ENCODE data around the gene KIF27.
"Not testable (repeated sequence)": the region's sequence is repeated elsewhere in the genome, so short reads cannot be mapped to it uniquely, and the experiment has no call there.

Gene KIF27

DNA sequence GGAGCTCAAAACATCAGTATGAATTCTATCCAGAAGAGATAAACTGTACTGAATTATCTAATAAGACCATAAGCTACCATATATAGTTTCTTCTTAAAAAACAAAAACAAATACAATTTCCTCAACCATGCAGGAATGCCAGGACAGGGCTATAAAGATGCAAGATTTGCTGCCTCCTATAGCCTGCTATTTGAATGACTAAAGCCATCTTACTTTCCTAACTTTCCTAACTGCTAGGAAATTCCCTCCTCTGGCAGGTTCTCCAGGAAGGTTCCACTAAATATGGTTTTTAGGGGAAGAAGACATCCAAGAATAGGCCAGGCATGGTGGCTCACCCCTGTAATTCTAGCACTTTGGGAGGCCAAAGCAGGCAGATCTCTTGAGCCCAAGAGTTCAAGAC is 15.1 kb downstream of the KIF27 start:
- no peak overlapping the region for H3K4me3 ChIP-seq (ENCODE audit: low read length)
- TF ChIP-seq, protein P1, sequence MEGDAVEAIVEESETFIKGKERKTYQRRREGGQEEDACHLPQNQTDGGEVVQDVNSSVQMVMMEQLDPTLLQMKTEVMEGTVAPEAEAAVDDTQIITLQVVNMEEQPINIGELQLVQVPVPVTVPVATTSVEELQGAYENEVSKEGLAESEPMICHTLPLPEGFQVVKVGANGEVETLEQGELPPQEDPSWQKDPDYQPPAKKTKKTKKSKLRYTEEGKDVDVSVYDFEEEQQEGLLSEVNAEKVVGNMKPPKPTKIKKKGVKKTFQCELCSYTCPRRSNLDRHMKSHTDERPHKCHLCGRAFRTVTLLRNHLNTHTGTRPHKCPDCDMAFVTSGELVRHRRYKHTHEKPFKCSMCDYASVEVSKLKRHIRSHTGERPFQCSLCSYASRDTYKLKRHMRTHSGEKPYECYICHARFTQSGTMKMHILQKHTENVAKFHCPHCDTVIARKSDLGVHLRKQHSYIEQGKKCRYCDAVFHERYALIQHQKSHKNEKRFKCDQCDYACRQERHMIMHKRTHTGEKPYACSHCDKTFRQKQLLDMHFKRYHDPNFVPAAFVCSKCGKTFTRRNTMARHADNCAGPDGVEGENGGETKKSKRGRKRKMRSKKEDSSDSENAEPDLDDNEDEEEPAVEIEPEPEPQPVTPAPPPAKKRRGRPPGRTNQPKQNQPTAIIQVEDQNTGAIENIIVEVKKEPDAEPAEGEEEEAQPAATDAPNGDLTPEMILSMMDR (conservative IDR thresholded peaks at IDR 0.05; ENCODE audit: low read depth, low read length) = no peak
- no peak for DNase-seq (ENCODE audit: low read depth)

DNA sequence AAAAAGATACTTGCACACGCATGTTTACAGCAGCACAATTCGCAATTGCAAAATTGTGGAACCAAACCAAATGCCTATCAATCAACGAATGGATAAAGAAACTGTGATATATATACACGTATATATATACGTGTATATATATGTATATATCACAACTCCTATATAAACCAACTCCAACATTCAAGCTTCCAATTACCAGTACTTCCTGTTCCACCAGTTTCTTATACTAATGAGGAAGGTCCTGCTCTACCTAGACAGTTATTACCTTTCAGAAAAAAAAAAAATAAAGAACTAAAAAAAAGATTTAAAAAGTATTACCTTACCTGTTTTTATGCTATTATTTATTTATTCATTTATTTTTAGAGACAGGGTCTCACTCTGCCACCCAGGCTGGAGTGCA is 20.6 kb downstream of the KIF27 start:
- H3K4me3 ChIP-seq (ENCODE audit: low read length); DNase-seq (ENCODE audit: low read depth): not testable (repeated sequence)

DNA sequence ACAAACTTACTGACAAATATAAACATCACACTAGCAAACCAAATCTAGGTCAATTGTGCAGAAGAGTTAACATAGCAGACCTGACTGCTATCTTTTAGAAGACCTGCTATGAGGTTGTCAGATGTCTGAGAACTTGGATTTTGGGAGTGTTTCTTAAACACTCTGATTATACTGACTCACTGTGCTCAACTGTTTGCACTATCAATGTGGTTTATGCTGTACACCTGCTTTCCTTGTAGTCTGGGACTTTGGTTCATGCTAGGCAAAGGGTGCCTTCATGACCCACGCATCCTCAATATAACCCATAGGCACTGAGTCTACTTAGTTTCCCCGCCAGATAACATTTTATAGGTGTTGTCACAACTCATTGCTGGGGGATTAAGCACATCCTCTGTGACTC is 26.9 kb downstream of the KIF27 start:
- not testable (repeated sequence) for DNase-seq (ENCODE audit: low read depth); H3K4me3 ChIP-seq (ENCODE audit: low read length)

DNA sequence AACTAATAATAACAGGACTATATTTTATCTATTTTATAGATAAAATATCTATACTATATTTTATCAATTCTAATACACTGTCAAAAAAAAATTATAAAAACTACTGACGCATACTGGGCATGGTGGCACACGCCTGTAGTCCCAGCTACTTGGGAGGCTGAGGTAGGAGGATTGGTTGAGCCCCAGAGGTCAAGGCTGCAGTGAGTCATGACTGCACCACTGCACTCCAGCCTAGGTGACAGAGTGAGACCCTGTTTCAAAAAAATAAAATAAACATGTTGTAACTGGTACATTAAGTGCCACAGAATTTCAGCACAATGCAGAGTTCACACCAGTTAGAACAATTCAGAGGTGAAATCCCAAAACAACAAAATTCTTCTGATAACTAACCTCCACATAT is 34.7 kb downstream of the KIF27 start:
- H3K4me3 ChIP-seq (ENCODE audit: low read length); DNase-seq (ENCODE audit: low read depth): not testable (repeated sequence)

DNA sequence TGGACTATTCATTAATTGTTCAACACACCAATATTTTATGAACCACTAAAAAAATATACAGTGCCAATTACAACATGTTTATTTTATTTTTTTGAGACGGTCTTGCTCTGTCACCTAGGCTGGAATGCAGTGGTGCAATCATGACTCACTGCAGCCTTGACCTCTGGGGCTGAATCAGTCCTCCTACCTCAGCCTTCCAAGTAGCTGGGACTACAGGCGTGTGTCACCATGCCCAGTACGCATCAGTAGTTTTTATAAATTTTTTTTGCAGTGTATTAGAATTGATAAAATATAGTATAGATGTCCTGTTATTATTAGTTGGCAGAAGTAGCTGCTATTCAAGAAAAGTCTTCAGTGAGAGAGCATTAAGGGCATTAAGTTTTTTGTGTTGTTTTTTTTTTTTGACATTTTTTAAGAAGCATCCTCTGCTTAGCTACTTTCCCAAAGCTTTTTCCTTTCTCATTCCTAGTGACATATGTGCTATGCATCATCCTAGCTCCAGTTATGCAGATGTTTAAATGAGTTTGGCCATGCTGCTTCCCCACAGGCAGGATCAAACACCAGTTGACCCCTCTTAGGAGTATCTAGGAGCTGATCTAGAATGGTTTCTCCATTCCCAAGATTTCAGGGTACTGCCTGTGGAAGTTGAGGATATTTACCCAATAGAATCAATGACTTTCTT is 35.5 kb downstream of the KIF27 start:
- peak; percentile 21 for DNase-seq (ENCODE audit: low read depth)
- not testable (repeated sequence) for H3K4me3 ChIP-seq (ENCODE audit: low read length)

DNA sequence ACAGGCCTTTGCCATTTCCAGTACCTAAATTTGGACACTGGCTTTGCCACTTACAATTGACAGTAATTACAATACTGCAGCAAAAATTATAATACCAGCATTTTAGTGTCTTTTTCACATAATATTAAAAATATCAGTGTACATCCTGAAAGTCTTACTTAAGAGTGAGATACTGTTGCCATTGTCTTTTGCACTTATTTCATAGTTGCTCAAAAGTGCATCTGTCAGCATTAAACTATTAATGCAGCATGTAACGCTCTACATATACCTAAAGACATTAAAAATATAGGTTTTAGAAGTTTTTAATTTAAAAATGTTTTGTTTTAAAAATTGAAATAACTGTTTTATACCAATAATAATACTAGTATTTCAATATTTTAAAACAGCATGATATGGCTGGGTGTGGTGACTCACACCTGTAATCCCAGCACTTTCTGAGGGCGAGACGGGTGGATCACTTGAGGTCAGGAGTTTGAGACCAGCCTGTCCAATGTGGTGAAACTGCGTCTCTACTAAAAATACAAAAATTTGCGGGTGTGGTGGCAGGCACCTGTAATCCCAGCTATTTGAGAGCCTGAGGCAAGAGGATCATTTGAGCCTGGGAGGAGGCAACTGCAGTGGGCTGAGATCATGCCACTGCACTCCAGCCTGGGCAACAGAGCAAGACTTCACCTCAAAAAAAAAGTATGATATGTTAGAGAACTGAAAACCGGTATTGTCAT is 39.4 kb downstream of the KIF27 start:
- H3K4me3 ChIP-seq (ENCODE audit: low read length); DNase-seq (ENCODE audit: low read depth): not testable (repeated sequence)

DNA sequence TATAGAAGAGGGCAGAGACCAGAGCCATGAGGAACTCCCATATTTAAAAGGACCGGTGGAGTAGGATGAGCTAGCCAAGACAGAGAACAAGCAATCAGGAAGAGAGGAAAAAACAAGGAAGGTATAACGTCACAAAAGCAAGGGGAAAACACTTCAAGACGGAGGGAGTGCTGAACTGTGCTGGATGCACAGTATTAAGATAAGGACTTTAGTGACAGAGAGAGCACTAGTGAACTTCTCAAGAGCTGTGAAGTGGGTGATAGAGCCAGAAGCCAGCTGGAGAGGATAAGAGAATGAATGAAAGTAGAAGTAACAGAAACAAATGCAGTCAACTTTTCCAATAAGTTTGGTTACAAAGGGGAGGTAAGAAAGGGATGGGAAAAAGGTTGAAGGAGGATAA is 45.7 kb downstream of the KIF27 start:
- not testable (repeated sequence) for DNase-seq (ENCODE audit: low read depth); H3K4me3 ChIP-seq (ENCODE audit: low read length)

DNA sequence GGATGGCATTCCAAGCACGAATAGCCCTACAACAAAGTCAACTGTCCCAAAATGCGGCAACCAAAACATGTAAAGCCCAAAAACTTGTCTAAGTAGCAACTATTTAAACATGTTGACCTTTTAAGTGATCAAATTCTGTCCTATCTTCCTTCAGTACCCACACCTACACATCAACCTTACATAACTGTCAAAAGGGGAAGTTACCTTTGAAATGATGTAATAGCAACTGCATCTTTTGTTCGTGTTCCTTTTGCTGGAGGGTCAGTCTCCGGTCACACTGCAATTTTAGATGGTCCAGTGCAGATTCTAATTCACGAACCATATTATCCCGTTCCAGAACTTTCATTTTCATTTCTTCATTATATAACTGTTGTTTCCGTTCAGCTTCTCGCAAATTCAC is 71.3 kb downstream of the KIF27 start:
- not testable (repeated sequence) for DNase-seq (ENCODE audit: low read depth); H3K4me3 ChIP-seq (ENCODE audit: low read length)

DNA sequence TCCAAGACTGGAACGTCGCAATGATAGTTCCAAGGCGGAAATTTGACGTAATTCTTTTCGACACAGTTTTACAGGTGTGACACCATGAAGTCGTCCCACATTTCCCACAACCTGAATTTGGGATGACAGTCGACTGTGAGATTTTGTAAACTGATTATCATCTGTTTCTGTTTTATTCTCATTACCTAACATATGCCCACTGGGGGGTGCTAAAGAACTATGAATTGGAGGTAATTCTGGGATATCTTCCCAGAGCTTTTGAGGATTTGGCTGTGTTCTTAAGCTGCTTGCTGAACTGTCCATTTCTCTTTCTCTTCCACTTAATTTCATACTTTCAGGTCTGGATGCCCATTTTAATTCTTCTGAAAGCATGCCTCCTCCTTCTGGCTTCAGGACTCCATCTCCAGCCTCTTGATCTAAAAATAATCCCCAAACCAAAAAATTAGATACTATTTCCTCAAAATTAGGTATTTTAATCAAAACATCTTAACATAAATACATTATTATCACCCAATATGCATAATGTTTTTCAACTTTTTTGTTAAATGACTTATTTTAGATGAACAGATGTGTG is 84.1 kb downstream of the KIF27 start:
- not testable (repeated sequence) for H3K4me3 ChIP-seq (ENCODE audit: low read length); DNase-seq (ENCODE audit: low read depth)

DNA sequence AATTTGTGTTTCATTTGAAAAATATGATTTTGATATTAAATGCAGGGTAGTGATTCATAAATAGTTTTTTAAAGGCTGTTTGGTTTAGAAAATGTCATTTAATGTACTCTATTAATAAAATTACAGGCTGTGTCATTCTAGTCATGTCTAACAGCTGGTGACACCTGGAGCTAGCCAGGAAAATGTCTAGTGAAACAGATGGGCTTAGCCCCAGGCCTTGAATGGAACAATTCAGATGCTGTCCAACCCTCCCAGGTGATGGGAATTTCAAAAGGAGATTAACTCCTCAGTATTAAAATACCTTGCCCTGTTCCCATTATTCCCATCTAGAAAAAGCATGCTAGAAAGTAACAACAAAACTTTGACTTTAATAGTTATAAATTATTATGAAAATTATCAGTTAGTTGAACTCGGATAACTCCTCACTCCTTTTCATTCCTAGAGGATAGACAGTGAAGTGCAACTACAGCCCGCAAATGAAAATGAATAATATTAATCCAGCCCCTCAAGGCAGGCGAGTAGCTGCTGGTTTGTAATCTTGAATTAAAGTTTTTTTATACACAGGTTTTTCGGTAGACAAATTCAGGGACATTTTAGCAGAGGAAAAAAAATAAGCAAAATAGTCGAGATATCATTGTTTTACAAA is 90.7 kb downstream of the KIF27 start:
- DNase-seq (ENCODE audit: low read depth); H3K4me3 ChIP-seq (ENCODE audit: low read length): not testable (repeated sequence)
- TF ChIP-seq, protein P1 (conservative IDR thresholded peaks at IDR 0.05; ENCODE audit: low read depth, low read length) = peak; percentile 4

DNA sequence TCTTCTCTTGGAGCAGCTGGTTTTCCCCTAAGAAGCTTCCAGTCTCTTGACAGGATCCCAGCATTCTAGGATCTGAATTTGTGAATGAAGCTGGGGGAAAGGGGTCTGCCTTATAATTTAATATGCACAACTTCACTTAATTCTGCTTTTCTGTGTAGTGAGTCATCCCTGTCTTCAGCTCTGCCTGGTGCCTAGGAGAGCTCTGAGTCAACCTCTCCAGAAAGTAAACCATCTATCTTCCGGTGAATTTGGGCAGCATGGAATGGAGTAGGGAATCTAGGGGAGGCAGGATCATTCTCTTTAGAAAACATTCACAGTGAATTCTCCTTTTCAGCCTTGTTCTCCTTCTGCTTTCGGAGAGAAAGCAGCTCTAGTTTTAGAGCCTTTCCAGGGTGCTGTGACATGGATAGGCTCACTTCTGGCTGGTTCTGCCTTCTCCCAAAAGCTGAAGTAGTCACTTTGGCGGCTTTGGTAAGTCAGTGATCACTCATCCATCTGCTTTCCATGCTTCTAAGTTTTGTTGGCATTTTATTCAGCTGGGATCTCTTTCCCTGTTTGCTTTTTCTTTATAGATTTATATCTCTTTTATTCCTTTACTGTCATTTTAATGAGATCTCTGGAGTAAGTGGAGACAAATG is 96.1 kb downstream of the KIF27 start:
- not testable (repeated sequence) for H3K4me3 ChIP-seq (ENCODE audit: low read length); DNase-seq (ENCODE audit: low read depth)

DNA sequence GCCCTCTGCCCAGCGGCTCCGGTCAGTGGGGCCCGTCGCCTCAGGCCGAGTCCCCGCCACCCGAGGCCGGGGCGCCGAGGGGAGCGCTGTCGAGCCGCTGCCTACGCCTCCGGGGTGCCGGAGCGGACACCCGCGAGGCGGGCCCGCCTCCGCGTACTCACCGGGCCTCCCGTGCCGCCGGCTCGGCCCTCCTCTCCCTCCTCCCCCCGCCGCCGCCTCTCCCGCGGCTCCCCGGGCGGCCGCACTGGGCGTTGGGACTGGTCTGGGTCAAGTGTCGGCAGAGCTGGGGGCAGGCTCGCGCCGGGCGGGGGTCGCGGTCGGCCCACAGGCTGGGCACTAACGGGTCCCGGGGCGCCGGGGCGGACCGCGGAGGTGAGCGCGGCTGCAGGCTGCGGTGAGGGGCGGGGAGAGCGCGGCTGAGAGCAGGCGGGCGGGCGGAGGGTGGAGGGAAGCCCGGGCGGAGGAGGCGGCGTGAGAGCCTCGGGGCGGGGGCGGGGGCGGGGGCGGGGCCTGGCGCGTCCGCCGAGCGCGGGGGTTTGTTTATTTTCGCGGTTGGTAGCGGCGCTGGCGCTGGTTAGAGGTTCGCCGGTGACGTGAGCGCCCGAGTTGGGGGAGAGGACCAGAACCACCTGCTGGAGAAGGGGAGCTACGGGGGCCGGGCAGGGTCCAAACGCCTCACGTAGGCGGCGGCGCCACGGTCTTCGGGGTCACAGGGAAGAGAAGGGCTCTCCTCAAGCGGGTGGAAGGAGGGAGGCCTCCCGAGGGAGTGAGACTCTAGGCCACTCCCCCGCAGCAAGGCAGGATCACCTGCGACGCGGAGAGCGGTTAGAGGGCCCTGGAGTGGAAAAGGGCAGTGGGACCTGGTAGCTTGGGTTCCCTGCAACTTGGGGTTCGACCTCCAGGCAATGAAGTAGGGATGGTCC is 103.6 kb downstream of the KIF27 start, which contains the start of gene GKAP1:
GKAP1 (minus strand) TSS at position 414 of the 923 bp plus-strand sequence. CDS start 11,252 bp downstream, outside the sequence.
- H3K4me3 ChIP-seq (ENCODE audit: low read length) = peak within 1 kb of the TSS; percentile 59
- DNase-seq (ENCODE audit: low read depth) = peak; percentile 29

DNA sequence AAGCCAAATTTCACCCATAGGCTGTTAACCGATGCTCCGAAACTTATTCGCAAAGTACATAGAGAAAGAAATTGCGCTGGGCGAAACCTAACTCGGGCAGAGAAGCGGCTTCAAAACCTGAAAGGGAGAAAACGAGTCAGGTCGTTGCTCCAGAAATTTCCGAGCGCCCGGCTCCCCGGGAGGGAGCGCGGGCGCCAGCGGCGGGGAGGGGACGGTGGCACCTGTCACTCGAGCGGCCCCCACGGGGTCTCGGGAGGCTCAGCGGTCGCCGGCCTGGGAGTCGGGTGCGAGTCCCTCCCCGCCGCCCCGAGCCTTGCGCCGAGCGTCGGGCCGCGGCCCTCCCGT is 104.2 kb downstream of the KIF27 start:
- not testable (repeated sequence) for DNase-seq (ENCODE audit: low read depth)
- peak overlapping the region; percentile 59 for H3K4me3 ChIP-seq (ENCODE audit: low read length)

DNA sequence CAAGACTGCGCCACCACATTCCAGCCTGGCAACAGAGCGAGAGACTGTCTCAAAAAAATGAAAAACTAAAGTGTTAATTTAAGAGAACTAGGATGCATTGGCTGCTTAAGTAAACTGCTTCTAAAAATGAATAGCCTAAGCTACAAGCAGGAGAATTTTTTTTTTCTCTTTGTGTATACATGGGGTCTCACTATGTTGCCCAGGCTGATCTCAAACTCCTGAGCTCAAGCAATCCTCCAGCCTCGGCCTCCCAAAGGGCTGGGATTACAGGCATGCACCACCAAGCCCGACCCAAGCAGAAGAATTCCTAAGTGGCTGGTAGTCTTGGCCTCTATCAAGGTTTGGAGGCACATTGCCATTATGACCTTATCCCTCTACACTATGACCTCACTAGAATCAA is 106.1 kb downstream of the KIF27 start:
- not testable (repeated sequence) for H3K4me3 ChIP-seq (ENCODE audit: low read length)

DNA sequence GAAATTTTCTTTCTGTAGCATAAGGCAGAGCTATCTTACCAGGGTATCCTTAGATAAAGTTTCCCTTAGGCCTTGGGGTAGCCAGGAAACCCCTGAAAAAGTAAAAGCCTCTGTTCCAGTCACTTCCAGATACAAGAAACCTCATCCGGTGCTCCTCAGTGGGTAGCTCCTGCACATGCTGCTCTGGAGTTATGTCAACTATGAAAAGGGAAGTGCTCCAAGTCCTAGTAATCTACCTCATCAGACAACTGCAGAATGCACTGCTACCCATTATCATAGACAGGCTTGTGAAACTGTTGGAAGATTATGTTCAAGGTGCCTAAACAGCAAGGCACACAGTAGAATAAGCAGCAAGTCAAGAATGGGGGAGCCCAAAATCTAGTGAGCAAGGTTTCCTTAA is 112.0 kb downstream of the KIF27 start:
- not testable (repeated sequence) for H3K4me3 ChIP-seq (ENCODE audit: low read length); DNase-seq (ENCODE audit: low read depth)

More for the DNA sequence above, 106.1 kb downstream of the KIF27 start:
- not testable (repeated sequence) for DNase-seq (ENCODE audit: low read depth)

DNA sequence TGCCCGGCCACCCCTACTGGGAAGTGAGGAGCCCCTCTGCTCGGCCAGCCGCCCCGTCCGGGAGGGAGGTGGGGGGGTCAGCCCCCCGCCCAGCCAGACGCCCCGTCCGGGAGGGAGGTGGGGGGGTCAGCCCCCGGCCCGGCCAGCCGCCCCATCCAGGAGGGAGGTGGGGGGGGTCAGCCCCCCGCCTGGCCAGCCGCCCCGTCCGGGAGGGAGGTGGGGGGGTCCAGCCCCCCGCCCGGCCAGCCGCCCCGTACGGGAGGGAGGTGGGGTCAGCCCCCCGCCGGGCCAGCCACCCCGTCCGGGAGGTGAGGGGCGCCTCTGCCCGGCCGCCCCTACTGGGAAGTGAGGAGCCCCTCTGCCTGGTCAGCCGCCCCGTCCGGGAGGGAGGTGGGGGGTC is 116.8 kb downstream of the KIF27 start:
- DNase-seq (ENCODE audit: low read depth) = not testable (repeated sequence)

More for the DNA sequence above, 116.8 kb downstream of the KIF27 start:
- not testable (repeated sequence) for H3K4me3 ChIP-seq (ENCODE audit: low read length)
